Hepatocyte (in vitro differentiated cells): ENCODE measurements around the gene ABLIM1. TPM values are rescaled to one million over a fixed set of nuclear protein-coding genes. Genes with fewer than 3 reads are reported as not detected.
A peak's percentile ranks its signal among the peaks of the same experiment; 100 is the strongest.

Experiments
- DNase-seq: peaks from one replicate; pipeline ENCODE4 v3.0.0-alpha.2; 2016; ENCODE audit warnings: low spot score
- H2AFZ ChIP-seq: fragments of 200-600 bp; sonication (generic); 2 replicates; pipeline ENCODE4 v1.6.0; 2016; ENCODE audit warnings: antibody characterized with exemption, mild to moderate bottlenecking
- H3K27ac ChIP-seq: fragments of 200-600 bp; sonication (generic); 2 replicates; pipeline ENCODE4 v1.5.1; 2016; ENCODE audit warnings: mild to moderate bottlenecking
- H3K27me3 ChIP-seq: fragments of 200-600 bp; sonication (generic); 2 replicates; pipeline ENCODE4 v1.6.1; 2016
- H3K36me3 ChIP-seq: fragments of 200-600 bp; sonication (generic); replicated peaks from 2 replicates; pipeline ENCODE4 v1.5.1; 2016; ENCODE audit warnings: low read depth; ENCODE audit not compliant: insufficient read depth
- H3K4me1 ChIP-seq: fragments of 200-600 bp; sonication (generic); 2 replicates; pipeline ENCODE4 v1.5.1; 2016; ENCODE audit warnings: mild to moderate bottlenecking, moderate library complexity; ENCODE audit not compliant: insufficient read depth
- H3K4me2 ChIP-seq: fragments of 200-600 bp; sonication (generic); 2 replicates; pipeline ENCODE4 v1.6.0; 2016
- H3K4me3 ChIP-seq: fragments of 200-600 bp; sonication (generic); 2 replicates; pipeline ENCODE4 v1.5.1; 2016; ENCODE audit warnings: mild to moderate bottlenecking
- H3K79me2 ChIP-seq: fragments of 200-600 bp; sonication (generic); 2 replicates; pipeline ENCODE4 v1.6.0; 2017; ENCODE audit warnings: mild to moderate bottlenecking
- H3K9me2 ChIP-seq: fragments of 200-600 bp; sonication (generic); replicated peaks from 2 replicates; pipeline ENCODE4 v1.6.0; 2017; ENCODE audit warnings: mild to moderate bottlenecking; ENCODE audit not compliant: insufficient read depth
- H3K9me3 ChIP-seq: fragments of 200-600 bp; sonication (generic); 2 replicates; pipeline ENCODE4 v1.5.1; 2016; ENCODE audit warnings: low read depth, mild to moderate bottlenecking
- H4K20me1 ChIP-seq: fragments of 200-600 bp; sonication (generic); 2 replicates; pipeline ENCODE4 v1.6.0; 2016; ENCODE audit warnings: mild to moderate bottlenecking; ENCODE audit not compliant: insufficient read depth, poor library complexity, severe bottlenecking
- EZH2 ChIP-seq: fragments of 200-600 bp; sonication (generic); IDR thresholded peaks from 2 replicates; pipeline ENCODE4 v1.6.1; 2016; ENCODE audit warnings: antibody characterized with exemption, mild to moderate bottlenecking, borderline replicate concordance
- EZH2phosphoT487 ChIP-seq: fragments of 200-600 bp; sonication (generic); IDR thresholded peaks from one replicate; pipeline ENCODE4 v1.6.1; 2018; ENCODE audit warnings: antibody characterized with exemption, mild to moderate bottlenecking, low read depth, moderate library complexity; ENCODE audit not compliant: unreplicated experiment, severe bottlenecking
- WGBS: methylation state at CpG from one replicate; pipeline ENCODE4 v1.1.6; 2016; ENCODE audit warnings: low lambda C conversion rate; ENCODE audit errors: missing lambda C conversion rate; 5-methylcytosine and 5-hydroxymethylcytosine counted together
- polyA plus RNA-seq: library from polyadenylated mRNA; unstranded; fragments of >200 nt; fragmentation: Nextera tagmentation; extraction: Ambion mirVana; gene quantifications from 2 replicates; pipeline ENCODE4 v1.2.1, GENCODE V29; 2016
- total RNA-seq: library from RNA; depleted of rRNA; stranded (reverse); fragments of >200 nt; gene quantifications from 2 replicates; pipeline ENCODE4 v1.2.3, GENCODE V29; 2014
- TF ChIP-seq, protein P1 (sequence below): fragments of 200-600 bp; sonication (generic); IDR thresholded peaks from 2 replicates; pipeline ENCODE4 v1.5.1; 2016; ENCODE audit warnings: antibody characterized with exemption, mild to moderate bottlenecking; ENCODE audit not compliant: poor library complexity

The ABLIM1 gene
- total and polyA plus RNA-seq, 2 experiments from 2014 or later = 20.8 to 31.6 TPM

- no peaks in the 10 kb centered on the region for H3K36me3 ChIP-seq
- peak overlapping the region; percentile 66 for H3K4me2 ChIP-seq
- H3K4me1 ChIP-seq = peaks cover 47% of the 10 kb centered on the region
- H3K9me2 ChIP-seq = no peaks in the 10 kb centered on the region
- no peaks in the 10 kb centered on the region for H3K27me3 ChIP-seq
- H3K4me3 ChIP-seq = no peak overlapping the region
- peak overlapping the region; percentile 93 for H3K27ac ChIP-seq
- no peaks in the 10 kb centered on the region for H3K9me3 ChIP-seq
- peaks cover 9% of the 10 kb centered on the region for H3K79me2 ChIP-seq
- no peak overlapping the region for H2AFZ ChIP-seq
- WGBS = 21% methylated on average over 4 of the region's 4 CpGs
- TF ChIP-seq EZH2phosphoT487 (no peak), EZH2 (no peak)
- TF ChIP-seq, protein P1, sequence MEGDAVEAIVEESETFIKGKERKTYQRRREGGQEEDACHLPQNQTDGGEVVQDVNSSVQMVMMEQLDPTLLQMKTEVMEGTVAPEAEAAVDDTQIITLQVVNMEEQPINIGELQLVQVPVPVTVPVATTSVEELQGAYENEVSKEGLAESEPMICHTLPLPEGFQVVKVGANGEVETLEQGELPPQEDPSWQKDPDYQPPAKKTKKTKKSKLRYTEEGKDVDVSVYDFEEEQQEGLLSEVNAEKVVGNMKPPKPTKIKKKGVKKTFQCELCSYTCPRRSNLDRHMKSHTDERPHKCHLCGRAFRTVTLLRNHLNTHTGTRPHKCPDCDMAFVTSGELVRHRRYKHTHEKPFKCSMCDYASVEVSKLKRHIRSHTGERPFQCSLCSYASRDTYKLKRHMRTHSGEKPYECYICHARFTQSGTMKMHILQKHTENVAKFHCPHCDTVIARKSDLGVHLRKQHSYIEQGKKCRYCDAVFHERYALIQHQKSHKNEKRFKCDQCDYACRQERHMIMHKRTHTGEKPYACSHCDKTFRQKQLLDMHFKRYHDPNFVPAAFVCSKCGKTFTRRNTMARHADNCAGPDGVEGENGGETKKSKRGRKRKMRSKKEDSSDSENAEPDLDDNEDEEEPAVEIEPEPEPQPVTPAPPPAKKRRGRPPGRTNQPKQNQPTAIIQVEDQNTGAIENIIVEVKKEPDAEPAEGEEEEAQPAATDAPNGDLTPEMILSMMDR = no peak
- DNase-seq = no peak
- H4K20me1 ChIP-seq = no peaks in the 10 kb centered on the region
Observed at GRCh38 chr10:114682532-114682931, 24.5 kb upstream of the ABLIM1 start.

GRCh38 chr10:114682121-114682520 is 24.0 kb upstream of the ABLIM1 start:
- Histone ChIP-seq H3K27me3 (no peaks in the 10 kb centered on the region), H3K9me2 (no peaks in the 10 kb centered on the region), H3K4me3 (no peak overlapping the region), H3K79me2 (peaks cover 9% of the 10 kb centered on the region), H3K4me1 (peaks cover 43% of the 10 kb centered on the region), H3K27ac (peak overlapping the region; percentile 93), H2AFZ (no peak overlapping the region), H3K36me3 (no peaks in the 10 kb centered on the region), H3K9me3 (no peaks in the 10 kb centered on the region), H4K20me1 (no peaks in the 10 kb centered on the region), H3K4me2 (peak overlapping the region; percentile 66)
- 46% methylated on average over 3 of the region's 3 CpGs for WGBS
- TF ChIP-seq EZH2 (no peak), EZH2phosphoT487 (no peak)
- TF ChIP-seq, protein P1 = no peak
- no peak for DNase-seq

- no peak for TF ChIP-seq EZH2
- no peak for TF ChIP-seq EZH2phosphoT487
- TF ChIP-seq, protein P1 = no peak
- peaks cover 41% of the 10 kb centered on the region for H3K4me1 ChIP-seq
- peak overlapping the region; percentile 93 for H3K27ac ChIP-seq
- peak overlapping the region; percentile 66 for H3K4me2 ChIP-seq
- no peaks in the 10 kb centered on the region for H3K27me3 ChIP-seq
- H4K20me1 ChIP-seq = no peaks in the 10 kb centered on the region
- H3K9me3 ChIP-seq = no peaks in the 10 kb centered on the region
- H3K36me3 ChIP-seq = no peaks in the 10 kb centered on the region
- H3K79me2 ChIP-seq = peaks cover 9% of the 10 kb centered on the region
- no peak for DNase-seq
- no peaks in the 10 kb centered on the region for H3K9me2 ChIP-seq
- 60% methylated on average over 5 of the region's 5 CpGs for WGBS
- no peak overlapping the region for H3K4me3 ChIP-seq
- H2AFZ ChIP-seq = no peak overlapping the region
Observed at GRCh38 chr10:114681542-114681941, 23.5 kb upstream of the ABLIM1 start.
